ENCODE measurements around the gene CRYGC. TPM values are rescaled to one million over a fixed set of nuclear protein-coding genes. Genes with fewer than 3 reads are reported as not detected.

CRYGC gene
- not detected in 2 replicates for total RNA-seq

GRCh38 chr2:208129744-208130711, at the start of gene CRYGC:
TSS of gene CRYGC (minus strand) at chr2:208129828. CDS start at chr2:208129792, 36 bp downstream.

GRCh38 chr2:208163489-208163888, 33.9 kb upstream of the CRYGC start, which contains the start of gene CRYGA:
TSS of gene CRYGA (minus strand) at chr2:208163589. CDS start at chr2:208163556, 33 bp downstream.

GRCh38 chr2:208146006-208146405, 16.4 kb upstream of the CRYGC start, which contains the start of gene CRYGB:
TSS of gene CRYGB (minus strand) at chr2:208146158. CDS start at chr2:208146120, 38 bp downstream.

GRCh38 chr2:208124013-208124715, 5.5 kb downstream of the CRYGC start, which contains the start of gene CRYGD:
TSS of gene CRYGD (minus strand) at chr2:208124524. CDS start at chr2:208124473, 51 bp downstream.

Other genes with a start within 250 kb of the CRYGC start
- gene PLEKHM3, start 104.3 kb downstream of the CRYGC start, total RNA-seq = 13.4 and 16.9 TPM in 2 replicates
- not detected in 2 replicates for gene CRYGD, start 5.3 kb downstream of the CRYGC start, total RNA-seq
- not detected in 2 replicates for gene CRYGB, start 16.3 kb upstream of the CRYGC start, total RNA-seq
- gene CRYGA, start 33.8 kb upstream of the CRYGC start, total RNA-seq = not detected in 2 replicates
- not detected in 2 replicates for gene C2orf80, start 60.2 kb upstream of the CRYGC start, total RNA-seq
- 153 and 330 TPM in 2 replicates for gene IDH1, start 125.2 kb upstream of the CRYGC start, total RNA-seq
- gene PIKFYVE, start 136.4 kb upstream of the CRYGC start, total RNA-seq = 20.2 and 20.7 TPM in 2 replicates

All from tracheal epithelial cell (primary cell).